ENCODE data around the gene MYNN. TPM values are rescaled to one million over a fixed set of nuclear protein-coding genes. Genes with fewer than 3 reads are reported as not detected.

The MYNN gene
- total RNA-seq, 1 donor from 2014 or later, result 5.7 TPM

GRCh38 chr3:169822983-169823382 is 49.8 kb downstream of the MYNN start:
- DNase-seq (ENCODE audit: low spot score) (no peak), ATAC-seq (no peak)

- DNase-seq (ENCODE audit: low spot score) (no peak), ATAC-seq (no peak)
These were observed 52.1 kb downstream of the MYNN start for GRCh38 chr3:169825316-169825715.

- DNase-seq (ENCODE audit: low spot score) (no peak), ATAC-seq (no peak)
These were observed 54.5 kb downstream of the MYNN start for GRCh38 chr3:169827712-169828111.

- DNase-seq (ENCODE audit: low spot score) (no peak), ATAC-seq (no peak)
These were observed 62.3 kb downstream of the MYNN start for GRCh38 chr3:169835533-169835932.

- no peak for DNase-seq (ENCODE audit: low spot score)
- ATAC-seq, result no peak
These were observed 63.1 kb downstream of the MYNN start for GRCh38 chr3:169836078-169836941.

- ATAC-seq (no peak), DNase-seq (ENCODE audit: low spot score) (no peak)
These were observed 63.7 kb downstream of the MYNN start for GRCh38 chr3:169836942-169837275.

- ATAC-seq, result no peak
- no peak for DNase-seq (ENCODE audit: low spot score)
These were observed 65.4 kb downstream of the MYNN start for GRCh38 chr3:169838511-169839030.

Other genes with a start within 250 kb of the MYNN start
- 2.5 TPM for gene MECOM, start 109.7 kb upstream of the MYNN start, total RNA-seq
- 3.1 TPM for gene TERC, start 8.3 kb upstream of the MYNN start, total RNA-seq
- gene ACTRT3, start 3.8 kb upstream of the MYNN start, total RNA-seq, result 1.6 TPM
- gene LRRIQ4, start 39.5 kb downstream of the MYNN start, total RNA-seq, result not detected
- 0.35 TPM for gene LRRC34, start 39.5 kb downstream of the MYNN start, total RNA-seq
- gene LRRC31, start 96.5 kb downstream of the MYNN start, total RNA-seq, result 1.7 TPM
- not detected for gene SAMD7, start 138.2 kb downstream of the MYNN start, total RNA-seq
- gene SEC62, start 193.4 kb downstream of the MYNN start, total RNA-seq, result 103 TPM

All from left lobe of liver (tissue), 2 donors.